Spinal cord (tissue), 10 donors: Measurements from ENCODE around the gene SIPA1L3. TPM values are rescaled to one million over a fixed set of nuclear protein-coding genes. Genes with fewer than 3 reads are reported as not detected.
"Not testable (repeated sequence)": the region's sequence is repeated elsewhere in the genome, so short reads cannot be mapped to it uniquely, and the experiment has no call there.

Experiments
- DNase-seq, 6 donors: peaks; one replicate each; pipeline versions ENCODE4 v3.0.0 to v3.0.0-alpha.2; 2013 to 2015; ENCODE audit warnings: low spot score in 6 of 6, low read depth in 4 of 6
- H3K27ac ChIP-seq: one replicate; pipeline ENCODE4 v1.5.1; 2013; ENCODE audit warnings: low read depth, low read length, control low read depth
- H3K27me3 ChIP-seq: one replicate; pipeline ENCODE4 v1.6.1; 2013; ENCODE audit warnings: low read length; ENCODE audit not compliant: control insufficient read depth, insufficient read depth
- H3K36me3 ChIP-seq: one replicate; pipeline ENCODE4 v1.6.1; 2013; ENCODE audit warnings: low read length; ENCODE audit not compliant: control insufficient read depth, insufficient read depth
- H3K4me1 ChIP-seq: one replicate; pipeline ENCODE4 v1.6.1; 2013; ENCODE audit warnings: low read length; ENCODE audit not compliant: control insufficient read depth, insufficient read depth
- H3K4me3 ChIP-seq: one replicate; pipeline ENCODE4 v1.5.1; 2013; ENCODE audit warnings: low read depth, low read length, control low read depth
- H3K9me3 ChIP-seq: one replicate; pipeline ENCODE4 v1.6.1; 2013; ENCODE audit warnings: low read length; ENCODE audit not compliant: control insufficient read depth, insufficient read depth
- WGBS: methylation state at CpG from one replicate; pipeline ENCODE4 v1.1.5; 2013; ENCODE audit warnings: missing lambda C conversion rate; ENCODE audit not compliant: insufficient coverage; 5-methylcytosine and 5-hydroxymethylcytosine counted together
- polyA plus RNA-seq, 2 donors: library from polyadenylated mRNA; unstranded; fragments of 120-200 nt; gene quantifications; one replicate each; pipeline ENCODE4 v1.2.1, GENCODE V29; 2013; ENCODE audit not compliant: insufficient read length in 2 of 2
- total RNA-seq, 2 donors: library from RNA; depleted of rRNA in 1 of 2; stranded (reverse); fragments of 120-200 nt in 1 of 2; fragments of >200 nt in 1 of 2; gene quantifications; one replicate each; pipeline versions ENCODE4 v1.2.3 to v1.2.4, GENCODE V29; 2013 to 2014
- donor health status: healthy.

SIPA1L3 gene
- total and polyA plus RNA-seq, 4 donors, result 13.6 to 34.8 (median 21.9) TPM

DNA sequence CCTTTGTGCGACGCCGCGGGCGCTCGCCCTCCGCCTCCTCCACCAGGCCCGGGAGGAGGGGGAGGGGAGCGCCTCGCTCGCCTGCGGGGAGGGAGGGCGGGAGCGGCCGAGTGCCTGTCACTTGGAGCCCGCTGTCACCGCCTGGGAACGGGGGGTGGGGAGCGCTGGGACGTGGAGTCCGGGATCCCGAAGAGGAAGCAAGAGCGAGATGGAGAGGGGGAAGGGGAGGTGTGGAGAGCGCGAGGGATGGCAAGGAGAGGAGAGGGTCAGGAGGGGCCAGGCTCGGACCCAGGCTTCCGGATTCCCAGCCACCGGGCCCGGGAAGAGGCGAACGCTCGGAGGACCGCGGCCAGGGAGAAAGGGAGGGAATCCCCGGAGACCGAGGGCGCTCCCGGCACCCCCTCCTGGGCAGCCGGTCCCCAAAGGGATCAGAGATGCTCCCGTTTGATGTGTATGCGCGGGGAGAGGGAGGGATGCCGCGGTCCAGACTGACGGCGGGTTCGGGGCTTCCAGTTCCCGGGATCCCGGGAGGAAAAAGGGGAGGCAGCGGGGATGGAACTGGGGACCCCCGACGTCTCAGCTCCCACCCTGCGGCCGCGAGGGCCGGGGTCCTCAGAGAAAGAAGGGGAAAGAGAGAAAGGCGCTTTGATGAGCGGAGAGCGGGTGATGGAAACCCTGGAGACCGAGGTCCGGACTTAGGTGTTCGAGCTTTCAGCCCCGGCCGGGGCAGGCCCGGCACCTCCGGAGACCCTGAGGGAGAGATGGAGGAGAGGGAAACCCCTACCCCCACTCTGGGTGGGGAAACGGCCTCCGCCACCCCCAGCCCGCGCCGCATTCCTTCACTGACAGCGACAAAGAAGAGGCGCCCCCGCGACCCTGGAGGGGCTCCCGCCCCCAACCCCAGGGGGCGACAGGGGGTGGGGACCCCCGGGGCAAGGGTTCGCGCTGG, 321.8 kb downstream of the SIPA1L3 start:
- Histone ChIP-seq H3K9me3 (no peaks in the 10 kb centered on the region), H3K27me3 (no peaks in the 10 kb centered on the region), H3K27ac (no peak overlapping the region), H3K4me3 (peak overlapping the region; percentile 48), H3K4me1 (peaks cover 36% of the 10 kb centered on the region), H3K36me3 (no peaks in the 10 kb centered on the region)
- under 1% methylated on average over 71 of the region's 80 CpGs for WGBS
- DNase-seq, result peak in 2 of 6 donors; percentile 88 to 89

- H3K9me3 ChIP-seq, result no peaks in the 10 kb centered on the region
- DNase-seq, result peak in 4 of 6 donors; percentile 80 to 98 (median 91)
- H3K27me3 ChIP-seq, result no peaks in the 10 kb centered on the region
- peaks cover 29% of the 10 kb centered on the region for H3K4me1 ChIP-seq
- peak overlapping the region; percentile 27 for H3K4me3 ChIP-seq
- H3K27ac ChIP-seq, result no peak overlapping the region
- under 1% methylated on average over 48 of the region's 54 CpGs for WGBS
- H3K36me3 ChIP-seq, result no peaks in the 10 kb centered on the region
Measured at GRCh38 chr19:38229585-38230073, 322.6 kb downstream of the SIPA1L3 start.

GRCh38 chr19:38230506-38231133, 323.6 kb downstream of the SIPA1L3 start:
- WGBS, result no CpG with 5 or more reads among the region's 3 CpGs
- H3K4me3 ChIP-seq, H3K27me3 ChIP-seq, H3K36me3 ChIP-seq, H3K9me3 ChIP-seq, H3K27ac ChIP-seq, DNase-seq: not testable (repeated sequence)
- H3K4me1 ChIP-seq, result peaks cover 26% of the 10 kb centered on the region

- Histone ChIP-seq H3K4me3 (no peak overlapping the region), H3K27me3 (no peaks in the 10 kb centered on the region), H3K4me1 (peaks cover 24% of the 10 kb centered on the region), H3K9me3 (no peaks in the 10 kb centered on the region), H3K36me3 (no peaks in the 10 kb centered on the region), H3K27ac (no peak overlapping the region)
- DNase-seq, result no peak
- WGBS, result 98% methylated on average over 5 of the region's 7 CpGs
Measured at GRCh38 chr19:38231918-38232317, 324.9 kb downstream of the SIPA1L3 start.

DNA sequence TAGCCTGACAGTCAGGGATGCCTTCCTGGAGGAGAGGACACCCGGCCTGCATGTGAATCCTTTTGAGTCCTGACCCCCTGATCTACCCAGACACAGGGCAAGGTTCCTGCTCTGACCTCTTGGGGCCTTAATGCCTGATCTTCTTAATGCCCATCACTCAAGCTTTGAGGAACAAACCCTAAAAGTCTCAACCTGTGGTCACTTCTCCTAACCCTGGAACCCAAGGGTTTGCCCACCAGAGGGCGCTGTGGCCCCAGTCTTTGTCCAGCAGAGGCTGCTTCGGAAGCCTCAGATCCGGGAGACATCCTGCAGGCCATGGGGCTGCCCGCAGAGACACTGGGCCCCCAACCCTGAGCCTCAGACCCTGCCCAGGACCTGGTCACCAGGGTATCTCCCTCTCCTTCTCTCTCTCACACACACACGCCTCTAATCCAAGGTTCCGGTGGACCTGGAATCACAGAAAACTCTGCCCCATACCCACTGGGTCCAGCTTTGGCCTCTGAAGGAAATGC, 326.8 kb downstream of the SIPA1L3 start:
- peak in 2 of 6 donors; percentile 74 to 81 for DNase-seq
- WGBS, result 22% methylated on average over 7 of the region's 7 CpGs
- H3K4me3 ChIP-seq, result no peak overlapping the region
- H3K4me1 ChIP-seq, result peaks cover 8% of the 10 kb centered on the region
- no peaks in the 10 kb centered on the region for H3K36me3 ChIP-seq
- H3K27me3 ChIP-seq, result no peaks in the 10 kb centered on the region
- H3K27ac ChIP-seq, result no peak overlapping the region
- H3K9me3 ChIP-seq, result no peaks in the 10 kb centered on the region

- no peak for DNase-seq
- Histone ChIP-seq H3K9me3 (no peaks in the 10 kb centered on the region), H3K27me3 (no peaks in the 10 kb centered on the region), H3K27ac (no peak overlapping the region), H3K36me3 (no peaks in the 10 kb centered on the region), H3K4me3 (no peak overlapping the region), H3K4me1 (peaks cover 3% of the 10 kb centered on the region)
- whole genome bisulfite sequencing, result 100% methylated on average over 2 of the region's 4 CpGs
Measured at GRCh38 chr19:38234615-38235014, 327.6 kb downstream of the SIPA1L3 start.

- no peak overlapping the region for H3K4me3 ChIP-seq
- H3K27ac ChIP-seq, result no peak overlapping the region
- H3K9me3 ChIP-seq, result no peaks in the 10 kb centered on the region
- peaks cover 9% of the 10 kb centered on the region for H3K4me1 ChIP-seq
- H3K27me3 ChIP-seq, result no peaks in the 10 kb centered on the region
- WGBS, result 65% methylated on average over 6 of the region's 8 CpGs
- DNase-seq, result no peak
- no peaks in the 10 kb centered on the region for H3K36me3 ChIP-seq
Measured at GRCh38 chr19:38239816-38240215, 332.8 kb downstream of the SIPA1L3 start.

- Histone ChIP-seq H3K27me3 (no peaks in the 10 kb centered on the region), H3K36me3 (no peaks in the 10 kb centered on the region), H3K4me3 (no peak overlapping the region), H3K4me1 (peaks cover 9% of the 10 kb centered on the region), H3K27ac (no peak overlapping the region), H3K9me3 (no peaks in the 10 kb centered on the region)
- no peak for DNase-seq
- 89% methylated on average over 7 of the region's 15 CpGs for WGBS
Measured at GRCh38 chr19:38243279-38243673, 336.3 kb downstream of the SIPA1L3 start.

DNA sequence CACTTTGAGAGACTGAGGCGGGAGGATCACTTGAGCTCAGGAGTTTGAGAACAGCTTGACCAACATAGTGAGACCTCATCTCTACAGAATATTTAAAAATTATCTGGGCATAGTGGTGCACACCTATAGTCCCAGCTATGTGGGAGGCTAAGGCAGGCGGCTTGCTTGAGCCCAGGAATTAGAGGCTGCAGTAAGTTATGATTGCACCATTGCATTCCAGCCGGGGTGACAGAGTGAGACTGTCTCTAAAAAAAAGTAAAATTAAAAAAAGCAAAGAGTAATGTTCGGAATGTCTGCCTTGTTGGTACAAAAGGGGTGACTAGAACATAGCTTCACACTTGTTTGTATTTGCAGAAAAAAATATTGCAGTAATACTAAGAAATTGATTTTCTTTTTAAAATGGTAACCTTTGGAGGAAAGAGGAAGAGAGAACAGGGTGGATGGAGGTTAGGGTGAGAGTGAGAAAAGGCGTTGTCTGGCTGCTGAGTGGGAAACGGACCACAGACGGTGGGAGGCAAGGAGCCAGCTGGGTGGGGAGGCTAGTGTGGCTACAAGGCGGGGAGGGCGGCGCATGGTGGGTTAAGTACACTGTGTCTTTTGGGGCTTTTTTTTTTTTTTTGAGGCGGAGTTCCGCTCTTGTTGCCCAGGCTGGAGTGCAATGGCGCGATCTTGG, 339.0 kb downstream of the SIPA1L3 start:
- Histone ChIP-seq H3K9me3 (no peaks in the 10 kb centered on the region), H3K27ac (no peak overlapping the region), H3K27me3 (no peaks in the 10 kb centered on the region)

More for the DNA sequence above, 339.0 kb downstream of the SIPA1L3 start:
- DNase-seq, result no peak
- no peak overlapping the region for H3K4me3 ChIP-seq
- H3K4me1 ChIP-seq, result peaks cover 12% of the 10 kb centered on the region
- WGBS, result 64% methylated on average over 8 of the region's 14 CpGs
- no peaks in the 10 kb centered on the region for H3K36me3 ChIP-seq
